Esophagus squamous epithelium (tissue), 5 donors: Measurements from ENCODE around the gene TCP11. TPM values are rescaled to one million over a fixed set of nuclear protein-coding genes. Genes with fewer than 3 reads are reported as not detected.

Source experiments
- DNase-seq: peaks from one replicate; lab custom pipeline; 2025; lab: John Stamatoyannopoulos, UW
- H3K27ac ChIP-seq, 4 donors: fragments of 200-600 bp; sonication (generic); one replicate each; pipeline ENCODE4 v1.5.1; 2016 to 2019; ENCODE audit warnings: mild to moderate bottlenecking in 1 of 4
- H3K27me3 ChIP-seq, 4 donors: fragments of 200-600 bp; sonication (generic); 1 replicate in 3 of 4; 2 replicates in 1 of 4; pipeline versions ENCODE4 v1.5.1 to v1.6.0; 2017 to 2021; ENCODE audit warnings: antibody characterized with exemption in 1 of 4
- H3K36me3 ChIP-seq, 3 donors: fragments of 200-600 bp; sonication (generic); one replicate each; pipeline ENCODE4 v1.5.1; 2016 to 2019
- H3K4me1 ChIP-seq, 3 donors: fragments of 200-600 bp; sonication (generic); one replicate each; pipeline ENCODE4 v1.5.1; 2017 to 2019
- H3K4me3 ChIP-seq, 4 donors: fragments of 200-600 bp; sonication (generic); 1 replicate in 3 of 4; 2 replicates in 1 of 4; pipeline ENCODE4 v1.5.1; 2016 to 2019; ENCODE audit warnings: mild to moderate bottlenecking in 2 of 4, moderate library complexity in 1 of 4
- H3K9me3 ChIP-seq, 3 donors: fragments of 200-600 bp; sonication (generic); one replicate each; pipeline ENCODE4 v1.5.1; 2016 to 2019
- POLR2A ChIP-seq, 4 donors: fragments of 450-650 bp; IDR thresholded peaks; one replicate each; pipeline ENCODE4 v1.6.1; 2017; ENCODE audit warnings: antibody characterized with exemption in 4 of 4, mild to moderate bottlenecking in 4 of 4, moderate library complexity in 3 of 4
- WGBS, 2 donors: methylation state at CpG; one replicate each; pipeline ENCODE4 v1.1.5; 2018; 5-methylcytosine and 5-hydroxymethylcytosine counted together
- intact Hi-C: fragments of 100-400 bp; cut with DNase I; formaldehyde crosslinking; loops from one replicate; pipeline ENCODE4 v1.15.0; 2022
- total RNA-seq, 4 donors: library from RNA; depleted of rRNA; stranded (reverse); fragments of >200 nt; gene quantifications; one replicate each; pipeline ENCODE4 v1.1.0, GENCODE V29; 2016
- TF ChIP-seq, protein P1 (sequence below), 6 experiments: fragments of 450-650 bp in 4 of 6; fragments of 200-600 bp in 2 of 6; sonication (generic) in 2 of 6; IDR thresholded peaks; one replicate each; pipeline ENCODE4 v1.5.1; 2016 to 2019; ENCODE audit warnings: antibody characterized with exemption in 6 of 6, mild to moderate bottlenecking in 4 of 6, moderate library complexity in 4 of 6
- donor health status: DM: yes; HTN: yes; CAD: no.

The TCP11 gene
- total RNA-seq, 4 donors from 2014 or later, result 0.64 TPM; not detected in 3

DNA sequence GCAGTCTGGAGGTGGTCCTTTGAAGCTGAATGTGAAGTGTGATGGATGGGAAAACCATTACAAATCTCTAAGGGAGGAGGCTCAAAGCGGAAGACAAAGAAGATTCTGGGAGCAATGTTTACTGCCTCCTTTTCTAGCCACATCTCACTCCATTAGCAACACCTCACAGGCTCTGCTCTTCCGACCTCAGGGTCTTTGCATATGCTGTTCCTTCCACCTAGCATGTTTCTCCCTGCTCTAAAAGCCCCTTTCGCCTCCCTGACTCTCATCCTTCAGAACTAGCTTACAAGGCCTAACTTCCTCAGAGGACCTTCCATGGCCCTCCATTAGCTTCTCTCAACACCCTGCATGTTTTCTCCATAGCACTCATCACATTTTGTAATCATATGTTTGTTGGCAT is 4.6 kb upstream of the TCP11 start:
- 86 to 89% methylated on average over 3 of the region's 3 CpGs for WGBS, 2 donors
- TF ChIP-seq, protein P1, sequence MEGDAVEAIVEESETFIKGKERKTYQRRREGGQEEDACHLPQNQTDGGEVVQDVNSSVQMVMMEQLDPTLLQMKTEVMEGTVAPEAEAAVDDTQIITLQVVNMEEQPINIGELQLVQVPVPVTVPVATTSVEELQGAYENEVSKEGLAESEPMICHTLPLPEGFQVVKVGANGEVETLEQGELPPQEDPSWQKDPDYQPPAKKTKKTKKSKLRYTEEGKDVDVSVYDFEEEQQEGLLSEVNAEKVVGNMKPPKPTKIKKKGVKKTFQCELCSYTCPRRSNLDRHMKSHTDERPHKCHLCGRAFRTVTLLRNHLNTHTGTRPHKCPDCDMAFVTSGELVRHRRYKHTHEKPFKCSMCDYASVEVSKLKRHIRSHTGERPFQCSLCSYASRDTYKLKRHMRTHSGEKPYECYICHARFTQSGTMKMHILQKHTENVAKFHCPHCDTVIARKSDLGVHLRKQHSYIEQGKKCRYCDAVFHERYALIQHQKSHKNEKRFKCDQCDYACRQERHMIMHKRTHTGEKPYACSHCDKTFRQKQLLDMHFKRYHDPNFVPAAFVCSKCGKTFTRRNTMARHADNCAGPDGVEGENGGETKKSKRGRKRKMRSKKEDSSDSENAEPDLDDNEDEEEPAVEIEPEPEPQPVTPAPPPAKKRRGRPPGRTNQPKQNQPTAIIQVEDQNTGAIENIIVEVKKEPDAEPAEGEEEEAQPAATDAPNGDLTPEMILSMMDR (IDR thresholded peaks at IDR 0.05), result no peak
- TF ChIP-seq POLR2A (IDR thresholded peaks at IDR 0.05), result no peak
- intact Hi-C loops, result loop anchor here (5.0 kb wide), 1 partner anchor 57 kb away; no protein-coding TSS in a partner anchor
- no peak overlapping the region for H3K4me3 ChIP-seq
- no peaks in the 10 kb centered on the region for H3K9me3 ChIP-seq
- peaks cover 0 to 9% (median 6%) of the 10 kb centered on the region in 3 donors for H3K4me1 ChIP-seq
- DNase-seq, result no peak
- no peaks in the 10 kb centered on the region for H3K36me3 ChIP-seq
- H3K27ac ChIP-seq, result no peak overlapping the region
- peaks cover 0 to 13% (median 0%) of the 10 kb centered on the region in 4 donors for H3K27me3 ChIP-seq

DNA sequence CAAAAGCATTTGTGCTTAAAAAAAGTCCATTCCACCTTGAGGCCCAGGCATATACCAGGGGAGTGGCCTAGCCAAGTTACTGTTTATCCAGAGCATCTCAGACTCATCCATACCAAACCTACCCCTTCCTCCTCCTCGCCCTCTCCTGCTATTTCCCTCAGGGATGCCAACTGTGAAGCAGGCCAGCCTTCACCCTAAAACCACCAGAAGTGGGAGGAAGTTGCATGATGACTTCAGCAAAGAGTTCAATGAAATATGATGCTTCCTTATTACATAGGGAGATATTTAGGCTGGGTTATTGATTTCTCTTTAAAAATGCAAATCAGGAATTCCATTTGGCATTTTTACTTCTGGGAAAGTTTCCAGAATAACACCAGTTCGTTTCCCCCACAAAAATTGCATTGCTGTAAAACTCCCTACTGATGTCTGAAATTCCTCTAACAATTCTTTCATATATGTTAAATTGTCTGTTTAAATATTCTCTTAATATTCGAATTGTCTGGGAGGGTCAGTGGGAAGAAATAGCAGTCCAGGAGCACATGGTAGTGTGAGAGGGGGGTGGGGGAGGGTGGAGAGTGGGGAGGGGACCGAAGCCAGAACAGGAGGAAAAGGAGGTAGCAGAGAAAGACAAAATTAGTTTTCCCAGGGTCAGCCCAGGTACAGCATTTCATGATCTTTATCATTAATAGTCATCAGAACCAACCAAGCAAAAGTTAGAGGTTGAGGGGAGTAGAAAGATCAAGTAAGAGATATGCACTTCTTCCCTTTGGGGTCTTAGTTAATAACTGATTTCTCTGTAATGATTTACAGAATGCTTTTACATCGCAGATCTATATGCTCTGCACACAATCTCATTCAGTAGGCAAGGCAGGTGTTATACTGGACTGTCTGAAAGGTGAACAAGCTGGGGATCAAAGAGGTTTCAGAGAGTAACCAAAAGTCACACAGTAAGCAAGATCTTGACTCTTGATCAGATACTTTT is 1.7 kb upstream of the TCP11 start:
- H3K27ac ChIP-seq, result no peak overlapping the region
- no peaks in the 10 kb centered on the region for H3K9me3 ChIP-seq
- TF ChIP-seq, protein P1 (IDR thresholded peaks at IDR 0.05), result no peak
- no peak for TF ChIP-seq POLR2A (IDR thresholded peaks at IDR 0.05)
- no peak overlapping the region for H3K4me3 ChIP-seq
- DNase-seq, result no peak
- intact Hi-C loops, result loop anchor here (5.0 kb wide), 1 partner anchor 161 kb away; no protein-coding TSS in a partner anchor
- peaks cover 0 to 18% (median 0%) of the 10 kb centered on the region in 4 donors for H3K27me3 ChIP-seq
- H3K36me3 ChIP-seq, result no peaks in the 10 kb centered on the region
- 47 to 66% methylated on average over 5 of the region's 5 CpGs for WGBS, 2 donors
- H3K4me1 ChIP-seq, result peaks cover 0 to 20% (median 13%) of the 10 kb centered on the region in 3 donors

DNA sequence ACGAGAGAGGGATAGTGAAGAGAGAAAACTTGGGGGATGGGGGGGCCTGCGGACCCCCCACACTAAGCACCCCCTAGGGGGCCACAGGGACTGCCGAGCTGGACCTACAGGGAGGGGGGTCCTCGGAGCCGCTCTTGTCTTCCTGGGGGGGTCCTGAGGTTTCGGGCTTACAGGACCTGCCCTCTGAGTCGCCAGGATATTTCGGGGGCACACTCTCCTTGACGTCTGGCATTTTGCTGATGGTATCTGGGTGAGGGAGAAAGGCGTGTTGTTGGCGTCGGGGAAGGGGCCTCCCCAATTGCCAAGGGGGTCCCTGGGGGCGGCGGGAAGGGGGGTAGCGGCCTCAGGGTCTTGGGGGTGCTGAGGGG is 516 bp downstream of the TCP11 start:
- H3K27me3 ChIP-seq, result peaks cover 0 to 18% (median 0%) of the 10 kb centered on the region in 4 donors
- intact Hi-C loops, result loop anchor here (5.0 kb wide), 1 partner anchor 158 kb away; no protein-coding TSS in a partner anchor
- peak overlapping the region; percentile 20 to 63 (median 36) for H3K4me3 ChIP-seq
- TF ChIP-seq, protein P1 (IDR thresholded peaks at IDR 0.05), result no peak
- TF ChIP-seq POLR2A (IDR thresholded peaks at IDR 0.05), result no peak
- H3K27ac ChIP-seq, result no peak overlapping the region
- WGBS, 2 donors, result 44 to 50% methylated on average over 5 to 9 of the region's 15 CpGs
- no peak for DNase-seq
- H3K4me1 ChIP-seq, result peaks cover 0 to 20% (median 13%) of the 10 kb centered on the region in 3 donors
- H3K9me3 ChIP-seq, result no peaks in the 10 kb centered on the region
- no peaks in the 10 kb centered on the region for H3K36me3 ChIP-seq

DNA sequence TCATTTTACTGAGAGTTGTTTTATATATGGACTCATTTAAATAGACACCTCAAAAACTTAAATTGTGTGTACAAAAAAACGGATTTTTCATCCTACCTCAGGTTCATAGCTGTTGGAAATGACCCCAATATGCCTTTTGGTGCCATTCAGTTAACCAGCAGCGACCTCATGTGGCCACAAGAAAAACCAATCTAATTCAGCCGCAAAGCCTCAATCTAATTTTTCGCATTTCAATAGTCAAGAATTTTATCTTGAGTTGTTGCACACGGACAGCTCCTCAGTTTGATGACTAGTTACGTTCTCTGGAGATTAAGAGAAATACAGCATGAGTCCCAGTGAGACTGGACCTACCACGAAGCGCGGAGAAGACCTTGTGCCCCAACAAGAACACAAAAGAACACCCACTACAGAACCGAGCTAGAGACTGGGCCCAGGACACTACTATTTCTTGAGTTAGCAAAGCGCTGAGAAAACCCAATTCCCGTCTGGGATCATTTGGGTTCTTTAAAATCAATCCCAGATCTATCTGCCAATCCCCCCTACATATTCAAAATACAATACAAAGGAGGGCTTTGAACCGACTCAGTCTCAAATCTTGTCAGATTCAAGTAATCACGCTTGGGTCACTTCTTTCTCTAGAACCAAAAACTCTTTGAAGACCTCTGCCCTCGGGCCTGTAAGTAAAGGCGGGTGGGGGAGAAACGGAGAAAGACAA is 1.1 kb downstream of the TCP11 start:
- no peaks in the 10 kb centered on the region for H3K36me3 ChIP-seq
- H3K27me3 ChIP-seq, result peaks cover 0 to 18% (median 0%) of the 10 kb centered on the region in 4 donors
- no peak overlapping the region for H3K4me3 ChIP-seq
- intact Hi-C loops, result loop anchor here (5.0 kb wide), 1 partner anchor 158 kb away; no protein-coding TSS in a partner anchor
- 34 to 35% methylated on average over 17 of the region's 17 CpGs for WGBS, 2 donors
- H3K4me1 ChIP-seq, result peaks cover 0 to 20% (median 13%) of the 10 kb centered on the region in 3 donors
- H3K27ac ChIP-seq, result no peak overlapping the region
- no peaks in the 10 kb centered on the region for H3K9me3 ChIP-seq
- TF ChIP-seq, protein P1 (IDR thresholded peaks at IDR 0.05), result peak; percentile 63 to 88 (median 82)
- no peak for TF ChIP-seq POLR2A (IDR thresholded peaks at IDR 0.05)
- DNase-seq, result no peak
